GM23338 (cell line): ENCODE results near the gene TFF1. TPM values are rescaled to one million over a fixed set of nuclear protein-coding genes. Genes with fewer than 3 reads are reported as not detected.

Experiments used
- ATAC-seq: fragments of 200-7000 bp; cut with Tn5 transposase; 3 replicates; pipeline ENCODE4 v1.9.1; 2020
- DNase-seq: peaks from one replicate; pipeline ENCODE4 v3.0.0-alpha.2; 2015; ENCODE audit warnings: low spot score
- H2AFZ ChIP-seq: fragments of 200-600 bp; sonication (generic); 2 replicates; pipeline ENCODE4 v1.8.0; 2016; ENCODE audit warnings: antibody characterized with exemption, mild to moderate bottlenecking, moderate library complexity
- H3F3A ChIP-seq: fragments of 200-600 bp; sonication (generic); replicated peaks from 2 replicates; pipeline ENCODE4 v1.8.0; 2017; ENCODE audit warnings: antibody characterized with exemption, mixed run types, low read depth
- H3K27ac ChIP-seq: fragments of 200-600 bp; sonication (generic); 2 replicates; pipeline ENCODE4 v1.6.1; 2016; ENCODE audit warnings: low read depth
- H3K27me3 ChIP-seq: fragments of 200-600 bp; sonication (generic); 2 replicates; pipeline ENCODE4 v1.8.0; 2016; ENCODE audit warnings: mild to moderate bottlenecking, mixed run types, moderate library complexity; ENCODE audit not compliant: insufficient read depth
- H3K36me3 ChIP-seq: fragments of 200-600 bp; sonication (generic); 2 replicates; pipeline ENCODE4 v1.8.0; 2016; ENCODE audit warnings: mild to moderate bottlenecking; ENCODE audit not compliant: insufficient read depth
- H3K4me1 ChIP-seq: fragments of 200-600 bp; sonication (generic); 2 replicates; pipeline ENCODE4 v1.8.0; 2016; ENCODE audit warnings: mild to moderate bottlenecking, moderate library complexity; ENCODE audit not compliant: insufficient read depth
- H3K4me2 ChIP-seq: fragments of 200-600 bp; sonication (generic); 2 replicates; pipeline ENCODE4 v1.7.1; 2017; ENCODE audit warnings: mixed run types
- H3K4me3 ChIP-seq: fragments of 200-600 bp; sonication (generic); 2 replicates; pipeline ENCODE4 v1.6.1; 2016; ENCODE audit warnings: mixed run types
- H3K79me2 ChIP-seq: fragments of 200-600 bp; sonication (generic); replicated peaks from 2 replicates; pipeline ENCODE4 v1.8.0; 2017; ENCODE audit warnings: mild to moderate bottlenecking; ENCODE audit not compliant: insufficient read depth
- H3K9me2 ChIP-seq: fragments of 200-600 bp; sonication (generic); 2 replicates; pipeline ENCODE4 v1.8.0; 2017; ENCODE audit not compliant: insufficient read depth
- H4K20me1 ChIP-seq: fragments of 200-600 bp; sonication (generic); replicated peaks from 2 replicates; pipeline ENCODE4 v1.8.0; 2017; ENCODE audit warnings: mild to moderate bottlenecking; ENCODE audit not compliant: insufficient read depth
- H3K27ac Mint-ChIP-seq: 2 replicates; pipeline ENCODE4 v1.8.0; 2020; ENCODE audit warnings: inconsistent platforms, mild to moderate bottlenecking, moderate library complexity, mixed read lengths
- H3K27me3 Mint-ChIP-seq: 3 replicates; pipeline ENCODE4 v1.8.0; 2022; ENCODE audit warnings: low read depth, mild to moderate bottlenecking, moderate library complexity, mixed read lengths, inconsistent platforms; ENCODE audit not compliant: insufficient read depth, poor library complexity
- H3K36me3 Mint-ChIP-seq: 3 replicates; pipeline ENCODE4 v1.8.0; 2021; ENCODE audit warnings: low read depth, mild to moderate bottlenecking, inconsistent platforms, moderate library complexity, mixed read lengths
- H3K4me1 Mint-ChIP-seq: 3 replicates; pipeline ENCODE4 v1.8.0; 2020; ENCODE audit warnings: mild to moderate bottlenecking, inconsistent platforms, mixed read lengths
- H3K4me3 Mint-ChIP-seq: 3 replicates; pipeline ENCODE4 v1.8.0; 2021; ENCODE audit warnings: moderate library complexity, mild to moderate bottlenecking, inconsistent platforms, mixed read lengths
- H3K9me3 Mint-ChIP-seq: 3 replicates; pipeline ENCODE4 v1.8.0; 2020; ENCODE audit warnings: moderate library complexity, mild to moderate bottlenecking, inconsistent platforms, mixed read lengths
- CREB1 ChIP-seq: fragments of 250-450 bp; sonication (Bioruptor Pico); IDR thresholded peaks from 2 replicates; pipeline ENCODE4 v1.5.0; 2020; ENCODE audit warnings: low read depth, mild to moderate bottlenecking, moderate library complexity
- EZH2 ChIP-seq: fragments of 200-600 bp; sonication (generic); IDR thresholded peaks from one replicate; pipeline ENCODE4 v1.8.0; 2017; ENCODE audit warnings: antibody characterized with exemption, mild to moderate bottlenecking, low read depth; ENCODE audit not compliant: unreplicated experiment
- NANOG ChIP-seq: IDR thresholded peaks from 2 replicates; pipeline ENCODE4 v1.6.1; 2016; ENCODE audit warnings: antibody characterized with exemption, borderline replicate concordance
- POLR2AphosphoS5 ChIP-seq: IDR thresholded peaks from 2 replicates; pipeline ENCODE4 v1.6.1; 2016; ENCODE audit warnings: antibody characterized with exemption, low read depth
- STAT1 ChIP-seq: IDR thresholded peaks from one replicate; pipeline ENCODE4 v1.6.1; 2016; ENCODE audit warnings: antibody characterized with exemption; ENCODE audit not compliant: unreplicated experiment
- ZNF114 ChIP-seq: fragments of 250-450 bp; sonication (Bioruptor Pico); IDR thresholded peaks from 2 replicates; pipeline ENCODE4 v1.5.0; 2020; ENCODE audit warnings: mild to moderate bottlenecking, moderate library complexity
- ZNF331 ChIP-seq: fragments of 250-450 bp; sonication (Bioruptor Pico); IDR thresholded peaks from 2 replicates; pipeline ENCODE4 v1.5.0; 2020; ENCODE audit warnings: low read depth, mild to moderate bottlenecking, moderate library complexity
- polyA plus RNA-seq: library from polyadenylated mRNA; unstranded; fragments of >200 nt; fragmentation: Nextera tagmentation; extraction: Ambion mirVana; gene quantifications from 2 replicates; pipeline ENCODE4 v1.2.1, GENCODE V29; 2016
- total RNA-seq: library from RNA; depleted of rRNA; stranded (reverse); fragments of >200 nt; shearing (Covaris generic); gene quantifications from 2 replicates; pipeline ENCODE4 v1.2.3, GENCODE V29; 2014
- TF ChIP-seq, protein P1 (sequence below): fragments of 250-450 bp; sonication (Bioruptor Pico); IDR thresholded peaks from 2 replicates; pipeline ENCODE4 v1.5.0; 2020; ENCODE audit warnings: mild to moderate bottlenecking, moderate library complexity
- TF ChIP-seq, protein P2 (sequence below), 2 experiments: fragments of 200-600 bp in 1 of 2; sonication (generic) in 1 of 2; conservative IDR thresholded peaks; 2 replicates each; pipeline versions ENCODE4 v1.5.1 to v1.6.1; 2016 to 2017; ENCODE audit warnings: antibody characterized with exemption in 2 of 2, low read depth in 2 of 2, mild to moderate bottlenecking in 2 of 2, moderate library complexity in 1 of 2
- TF ChIP-seq, protein P3 (sequence below): IDR thresholded peaks from one replicate; pipeline ENCODE4 v1.6.1; 2018; ENCODE audit warnings: antibody characterized with exemption; ENCODE audit not compliant: unreplicated experiment

The TFF1 gene
- total and polyA plus RNA-seq, 2 experiments from 2014 or later: not detected

GRCh38 chr21:42377951-42378340 lies 11.6 kb upstream of the TFF1 start:
- Histone ChIP-seq H3K4me1 (no peaks in the 10 kb centered on the region), H3K4me3 (no peak overlapping the region), H3K36me3 (no peaks in the 10 kb centered on the region), H4K20me1 (no peaks in the 10 kb centered on the region), H3K9me2 (no peaks in the 10 kb centered on the region), H3K79me2 (no peaks in the 10 kb centered on the region), H3K27me3 (no peaks in the 10 kb centered on the region), H3F3A (no peaks in the 10 kb centered on the region), H2AFZ (no peak overlapping the region), H3K4me2 (no peak overlapping the region), H3K27ac (no peak overlapping the region)
- H3K36me3 Mint-ChIP-seq: peaks cover 6% of the 10 kb centered on the region
- DNase-seq (no peak), ATAC-seq (no peak)
- no peaks in the 10 kb centered on the region for H3K4me1 Mint-ChIP-seq
- H3K4me3 Mint-ChIP-seq: no peak overlapping the region
- peaks cover 15% of the 10 kb centered on the region for H3K9me3 Mint-ChIP-seq
- TF ChIP-seq EZH2 (no peak), ZNF331 (CRISPR knock-in tag) (no peak), STAT1 (no peak), ZNF114 (CRISPR knock-in tag) (no peak), POLR2AphosphoS5 (no peak), NANOG (no peak), CREB1 (CRISPR knock-in tag) (no peak)
- TF ChIP-seq, protein P1, sequence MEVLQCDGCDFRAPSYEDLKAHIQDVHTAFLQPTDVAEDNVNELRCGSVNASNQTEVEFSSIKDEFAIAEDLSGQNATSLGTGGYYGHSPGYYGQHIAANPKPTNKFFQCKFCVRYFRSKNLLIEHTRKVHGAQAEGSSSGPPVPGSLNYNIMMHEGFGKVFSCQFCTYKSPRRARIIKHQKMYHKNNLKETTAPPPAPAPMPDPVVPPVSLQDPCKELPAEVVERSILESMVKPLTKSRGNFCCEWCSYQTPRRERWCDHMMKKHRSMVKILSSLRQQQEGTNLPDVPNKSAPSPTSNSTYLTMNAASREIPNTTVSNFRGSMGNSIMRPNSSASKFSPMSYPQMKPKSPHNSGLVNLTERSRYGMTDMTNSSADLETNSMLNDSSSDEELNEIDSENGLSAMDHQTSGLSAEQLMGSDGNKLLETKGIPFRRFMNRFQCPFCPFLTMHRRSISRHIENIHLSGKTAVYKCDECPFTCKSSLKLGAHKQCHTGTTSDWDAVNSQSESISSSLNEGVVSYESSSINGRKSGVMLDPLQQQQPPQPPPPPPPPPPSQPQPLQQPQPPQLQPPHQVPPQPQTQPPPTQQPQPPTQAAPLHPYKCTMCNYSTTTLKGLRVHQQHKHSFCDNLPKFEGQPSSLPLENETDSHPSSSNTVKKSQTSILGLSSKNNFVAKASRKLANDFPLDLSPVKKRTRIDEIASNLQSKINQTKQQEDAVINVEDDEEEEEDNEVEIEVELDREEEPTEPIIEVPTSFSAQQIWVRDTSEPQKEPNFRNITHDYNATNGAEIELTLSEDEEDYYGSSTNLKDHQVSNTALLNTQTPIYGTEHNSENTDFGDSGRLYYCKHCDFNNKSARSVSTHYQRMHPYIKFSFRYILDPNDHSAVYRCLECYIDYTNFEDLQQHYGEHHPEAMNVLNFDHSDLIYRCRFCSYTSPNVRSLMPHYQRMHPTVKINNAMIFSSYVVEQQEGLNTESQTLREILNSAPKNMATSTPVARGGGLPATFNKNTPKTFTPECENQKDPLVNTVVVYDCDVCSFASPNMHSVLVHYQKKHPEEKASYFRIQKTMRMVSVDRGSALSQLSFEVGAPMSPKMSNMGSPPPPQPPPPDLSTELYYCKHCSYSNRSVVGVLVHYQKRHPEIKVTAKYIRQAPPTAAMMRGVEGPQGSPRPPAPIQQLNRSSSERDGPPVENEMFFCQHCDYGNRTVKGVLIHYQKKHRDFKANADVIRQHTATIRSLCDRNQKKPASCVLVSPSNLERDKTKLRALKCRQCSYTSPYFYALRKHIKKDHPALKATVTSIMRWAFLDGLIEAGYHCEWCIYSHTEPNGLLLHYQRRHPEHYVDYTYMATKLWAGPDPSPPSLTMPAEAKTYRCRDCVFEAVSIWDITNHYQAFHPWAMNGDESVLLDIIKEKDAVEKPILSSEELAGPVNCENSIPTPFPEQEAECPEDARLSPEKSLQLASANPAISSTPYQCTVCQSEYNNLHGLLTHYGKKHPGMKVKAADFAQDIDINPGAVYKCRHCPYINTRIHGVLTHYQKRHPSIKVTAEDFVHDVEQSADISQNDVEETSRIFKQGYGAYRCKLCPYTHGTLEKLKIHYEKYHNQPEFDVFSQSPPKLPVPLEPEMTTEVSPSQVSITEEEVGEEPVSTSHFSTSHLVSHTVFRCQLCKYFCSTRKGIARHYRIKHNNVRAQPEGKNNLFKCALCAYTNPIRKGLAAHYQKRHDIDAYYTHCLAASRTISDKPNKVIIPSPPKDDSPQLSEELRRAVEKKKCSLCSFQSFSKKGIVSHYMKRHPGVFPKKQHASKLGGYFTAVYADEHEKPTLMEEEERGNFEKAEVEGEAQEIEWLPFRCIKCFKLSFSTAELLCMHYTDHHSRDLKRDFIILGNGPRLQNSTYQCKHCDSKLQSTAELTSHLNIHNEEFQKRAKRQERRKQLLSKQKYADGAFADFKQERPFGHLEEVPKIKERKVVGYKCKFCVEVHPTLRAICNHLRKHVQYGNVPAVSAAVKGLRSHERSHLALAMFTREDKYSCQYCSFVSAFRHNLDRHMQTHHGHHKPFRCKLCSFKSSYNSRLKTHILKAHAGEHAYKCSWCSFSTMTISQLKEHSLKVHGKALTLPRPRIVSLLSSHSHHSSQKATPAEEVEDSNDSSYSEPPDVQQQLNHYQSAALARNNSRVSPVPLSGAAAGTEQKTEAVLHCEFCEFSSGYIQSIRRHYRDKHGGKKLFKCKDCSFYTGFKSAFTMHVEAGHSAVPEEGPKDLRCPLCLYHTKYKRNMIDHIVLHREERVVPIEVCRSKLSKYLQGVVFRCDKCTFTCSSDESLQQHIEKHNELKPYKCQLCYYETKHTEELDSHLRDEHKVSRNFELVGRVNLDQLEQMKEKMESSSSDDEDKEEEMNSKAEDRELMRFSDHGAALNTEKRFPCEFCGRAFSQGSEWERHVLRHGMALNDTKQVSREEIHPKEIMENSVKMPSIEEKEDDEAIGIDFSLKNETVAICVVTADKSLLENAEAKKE (CRISPR knock-in tag): no peak
- TF ChIP-seq, protein P2, sequence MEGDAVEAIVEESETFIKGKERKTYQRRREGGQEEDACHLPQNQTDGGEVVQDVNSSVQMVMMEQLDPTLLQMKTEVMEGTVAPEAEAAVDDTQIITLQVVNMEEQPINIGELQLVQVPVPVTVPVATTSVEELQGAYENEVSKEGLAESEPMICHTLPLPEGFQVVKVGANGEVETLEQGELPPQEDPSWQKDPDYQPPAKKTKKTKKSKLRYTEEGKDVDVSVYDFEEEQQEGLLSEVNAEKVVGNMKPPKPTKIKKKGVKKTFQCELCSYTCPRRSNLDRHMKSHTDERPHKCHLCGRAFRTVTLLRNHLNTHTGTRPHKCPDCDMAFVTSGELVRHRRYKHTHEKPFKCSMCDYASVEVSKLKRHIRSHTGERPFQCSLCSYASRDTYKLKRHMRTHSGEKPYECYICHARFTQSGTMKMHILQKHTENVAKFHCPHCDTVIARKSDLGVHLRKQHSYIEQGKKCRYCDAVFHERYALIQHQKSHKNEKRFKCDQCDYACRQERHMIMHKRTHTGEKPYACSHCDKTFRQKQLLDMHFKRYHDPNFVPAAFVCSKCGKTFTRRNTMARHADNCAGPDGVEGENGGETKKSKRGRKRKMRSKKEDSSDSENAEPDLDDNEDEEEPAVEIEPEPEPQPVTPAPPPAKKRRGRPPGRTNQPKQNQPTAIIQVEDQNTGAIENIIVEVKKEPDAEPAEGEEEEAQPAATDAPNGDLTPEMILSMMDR (conservative IDR thresholded peaks at IDR 0.05; ENCODE audit: low read depth in 2 of 2): no peak
- TF ChIP-seq, protein P3, sequence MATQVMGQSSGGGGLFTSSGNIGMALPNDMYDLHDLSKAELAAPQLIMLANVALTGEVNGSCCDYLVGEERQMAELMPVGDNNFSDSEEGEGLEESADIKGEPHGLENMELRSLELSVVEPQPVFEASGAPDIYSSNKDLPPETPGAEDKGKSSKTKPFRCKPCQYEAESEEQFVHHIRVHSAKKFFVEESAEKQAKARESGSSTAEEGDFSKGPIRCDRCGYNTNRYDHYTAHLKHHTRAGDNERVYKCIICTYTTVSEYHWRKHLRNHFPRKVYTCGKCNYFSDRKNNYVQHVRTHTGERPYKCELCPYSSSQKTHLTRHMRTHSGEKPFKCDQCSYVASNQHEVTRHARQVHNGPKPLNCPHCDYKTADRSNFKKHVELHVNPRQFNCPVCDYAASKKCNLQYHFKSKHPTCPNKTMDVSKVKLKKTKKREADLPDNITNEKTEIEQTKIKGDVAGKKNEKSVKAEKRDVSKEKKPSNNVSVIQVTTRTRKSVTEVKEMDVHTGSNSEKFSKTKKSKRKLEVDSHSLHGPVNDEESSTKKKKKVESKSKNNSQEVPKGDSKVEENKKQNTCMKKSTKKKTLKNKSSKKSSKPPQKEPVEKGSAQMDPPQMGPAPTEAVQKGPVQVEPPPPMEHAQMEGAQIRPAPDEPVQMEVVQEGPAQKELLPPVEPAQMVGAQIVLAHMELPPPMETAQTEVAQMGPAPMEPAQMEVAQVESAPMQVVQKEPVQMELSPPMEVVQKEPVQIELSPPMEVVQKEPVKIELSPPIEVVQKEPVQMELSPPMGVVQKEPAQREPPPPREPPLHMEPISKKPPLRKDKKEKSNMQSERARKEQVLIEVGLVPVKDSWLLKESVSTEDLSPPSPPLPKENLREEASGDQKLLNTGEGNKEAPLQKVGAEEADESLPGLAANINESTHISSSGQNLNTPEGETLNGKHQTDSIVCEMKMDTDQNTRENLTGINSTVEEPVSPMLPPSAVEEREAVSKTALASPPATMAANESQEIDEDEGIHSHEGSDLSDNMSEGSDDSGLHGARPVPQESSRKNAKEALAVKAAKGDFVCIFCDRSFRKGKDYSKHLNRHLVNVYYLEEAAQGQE: no peak
- H3K27me3 Mint-ChIP-seq: peaks cover 3% of the 10 kb centered on the region
- no peak overlapping the region for H3K27ac Mint-ChIP-seq
